ENCODE data around the gene HRCT1. TPM values are rescaled to one million over a fixed set of nuclear protein-coding genes. Genes with fewer than 3 reads are reported as not detected.

The HRCT1 gene
- total RNA-seq, 1 donor, result not detected

Other genes starting within 250 kb of the HRCT1 start
- 37,843 TPM for gene RMRP, start 248.2 kb upstream of the HRCT1 start, total RNA-seq
- 6.9 TPM for gene CCDC107, start 247.9 kb upstream of the HRCT1 start, total RNA-seq
- gene ARHGEF39, start 241.0 kb upstream of the HRCT1 start, total RNA-seq, result 0.10 TPM
- not detected for gene CA9, start 232.3 kb upstream of the HRCT1 start, total RNA-seq
- 7.3 TPM for gene TPM2, start 216.3 kb upstream of the HRCT1 start, total RNA-seq
- gene TLN1, start 174.0 kb upstream of the HRCT1 start, total RNA-seq, result 195 TPM
- gene CREB3, start 173.5 kb upstream of the HRCT1 start, total RNA-seq, result 15.7 TPM
- 13.4 TPM for gene GBA2, start 157.0 kb upstream of the HRCT1 start, total RNA-seq
- gene RGP1, start 156.9 kb upstream of the HRCT1 start, total RNA-seq, result 6.6 TPM
- not detected for gene MSMP, start 151.9 kb upstream of the HRCT1 start, total RNA-seq
- 1.2 TPM for gene NPR2, start 114.6 kb upstream of the HRCT1 start, total RNA-seq
- gene SPAG8, start 93.9 kb upstream of the HRCT1 start, total RNA-seq, result 0.42 TPM
- gene HINT2, start 91.2 kb upstream of the HRCT1 start, total RNA-seq, result 10.7 TPM
- not detected for gene FAM221B, start 77.5 kb upstream of the HRCT1 start, total RNA-seq
- 2.0 TPM for gene TMEM8B, start 77.0 kb upstream of the HRCT1 start, total RNA-seq
- gene OR13J1, start 35.8 kb upstream of the HRCT1 start, total RNA-seq, result not detected
- not detected for gene SPAAR, start 3.3 kb downstream of the HRCT1 start, total RNA-seq
- not detected for gene OR2S2, start 52.0 kb downstream of the HRCT1 start, total RNA-seq
- 9.2 TPM for gene RECK, start 130.7 kb downstream of the HRCT1 start, total RNA-seq
- gene GLIPR2, start 230.5 kb downstream of the HRCT1 start, total RNA-seq, result 86.0 TPM

All from mononuclear cell (primary cell).